ENCODE measurements around the gene ABCA2.

Gene ABCA2, protein sequence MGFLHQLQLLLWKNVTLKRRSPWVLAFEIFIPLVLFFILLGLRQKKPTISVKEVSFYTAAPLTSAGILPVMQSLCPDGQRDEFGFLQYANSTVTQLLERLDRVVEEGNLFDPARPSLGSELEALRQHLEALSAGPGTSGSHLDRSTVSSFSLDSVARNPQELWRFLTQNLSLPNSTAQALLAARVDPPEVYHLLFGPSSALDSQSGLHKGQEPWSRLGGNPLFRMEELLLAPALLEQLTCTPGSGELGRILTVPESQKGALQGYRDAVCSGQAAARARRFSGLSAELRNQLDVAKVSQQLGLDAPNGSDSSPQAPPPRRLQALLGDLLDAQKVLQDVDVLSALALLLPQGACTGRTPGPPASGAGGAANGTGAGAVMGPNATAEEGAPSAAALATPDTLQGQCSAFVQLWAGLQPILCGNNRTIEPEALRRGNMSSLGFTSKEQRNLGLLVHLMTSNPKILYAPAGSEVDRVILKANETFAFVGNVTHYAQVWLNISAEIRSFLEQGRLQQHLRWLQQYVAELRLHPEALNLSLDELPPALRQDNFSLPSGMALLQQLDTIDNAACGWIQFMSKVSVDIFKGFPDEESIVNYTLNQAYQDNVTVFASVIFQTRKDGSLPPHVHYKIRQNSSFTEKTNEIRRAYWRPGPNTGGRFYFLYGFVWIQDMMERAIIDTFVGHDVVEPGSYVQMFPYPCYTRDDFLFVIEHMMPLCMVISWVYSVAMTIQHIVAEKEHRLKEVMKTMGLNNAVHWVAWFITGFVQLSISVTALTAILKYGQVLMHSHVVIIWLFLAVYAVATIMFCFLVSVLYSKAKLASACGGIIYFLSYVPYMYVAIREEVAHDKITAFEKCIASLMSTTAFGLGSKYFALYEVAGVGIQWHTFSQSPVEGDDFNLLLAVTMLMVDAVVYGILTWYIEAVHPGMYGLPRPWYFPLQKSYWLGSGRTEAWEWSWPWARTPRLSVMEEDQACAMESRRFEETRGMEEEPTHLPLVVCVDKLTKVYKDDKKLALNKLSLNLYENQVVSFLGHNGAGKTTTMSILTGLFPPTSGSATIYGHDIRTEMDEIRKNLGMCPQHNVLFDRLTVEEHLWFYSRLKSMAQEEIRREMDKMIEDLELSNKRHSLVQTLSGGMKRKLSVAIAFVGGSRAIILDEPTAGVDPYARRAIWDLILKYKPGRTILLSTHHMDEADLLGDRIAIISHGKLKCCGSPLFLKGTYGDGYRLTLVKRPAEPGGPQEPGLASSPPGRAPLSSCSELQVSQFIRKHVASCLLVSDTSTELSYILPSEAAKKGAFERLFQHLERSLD (N-terminal part only)

DNA sequence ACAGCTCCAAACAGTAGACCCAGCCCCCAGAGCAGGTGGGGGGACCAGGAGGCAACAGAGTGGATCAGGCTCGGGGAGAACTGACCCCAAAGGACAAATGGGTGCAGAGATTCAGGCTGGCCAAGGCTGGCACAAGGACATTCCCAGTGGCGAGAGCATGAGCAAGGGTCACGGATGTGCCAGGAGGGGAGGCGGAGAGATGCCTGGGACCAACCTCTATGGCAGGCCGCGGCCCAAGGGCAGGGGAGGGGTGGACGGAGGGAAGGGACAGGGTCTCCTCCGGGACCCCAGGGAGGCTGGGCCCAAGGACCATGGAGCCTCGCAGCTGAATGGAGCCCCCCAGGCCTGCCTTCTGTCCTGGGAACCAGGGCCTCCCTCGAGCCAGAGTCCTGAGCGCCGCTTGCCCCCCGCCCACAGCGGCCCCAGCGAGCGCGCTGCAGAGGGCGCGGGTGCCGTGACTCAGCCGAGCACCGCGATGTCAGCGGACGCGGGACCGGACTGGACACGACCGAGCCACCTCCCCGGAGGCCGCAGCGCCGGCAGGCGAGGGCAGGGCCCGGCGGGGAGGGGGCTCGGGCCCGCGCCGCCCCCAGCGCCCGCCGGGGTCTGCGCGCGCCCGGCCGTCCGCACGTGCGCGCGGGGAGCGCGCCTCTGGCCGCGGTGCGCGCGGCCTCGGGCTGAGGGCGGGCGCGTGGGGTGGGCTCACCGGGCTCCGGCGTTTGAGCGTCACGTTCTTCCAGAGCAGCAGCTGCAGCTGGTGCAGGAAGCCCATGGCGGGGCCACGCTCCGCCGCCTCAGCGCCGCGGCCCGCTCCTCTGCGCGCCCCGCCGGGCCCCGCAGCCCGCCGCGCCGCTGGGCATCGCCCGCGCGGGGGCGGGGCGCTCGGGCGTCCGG lies at the start of gene ABCA2:
Gene ABCA2, minus strand, starts transcription at position 869 of the 894 bp plus-strand sequence. Its CDS starts 97 bp downstream, at position 772.
- Histone ChIP-seq H3K27ac (ENCODE audit: low read depth, low read length) (no peak within 1 kb of the TSS), H3F3A (ENCODE audit: insufficient read depth) (no peaks in the 10 kb centered on the region), H3K9me3 (ENCODE audit: insufficient read depth, low read length) (no peaks in the 10 kb centered on the region), H3K4me3 (ENCODE audit: insufficient read depth, low read length, poor library complexity, severe bottlenecking) (peak within 1 kb of the TSS; percentile 54), H4K20me1 (ENCODE audit: low read depth, low read length) (no peaks in the 10 kb centered on the region), H2AFZ (ENCODE audit: low read depth, low read length, severe bottlenecking) (peak within 1 kb of the TSS; percentile 59), H3K9ac (ENCODE audit: low read length) (peak within 1 kb of the TSS; percentile 54; the same call in 1 of the 2 replicates), H3K9me2 (replicated peaks; ENCODE audit: insufficient read depth, low read length) (no peaks in the 10 kb centered on the region), H3K27me3 (ENCODE audit: low read length) (no peaks in the 10 kb centered on the region), H3K79me2 (ENCODE audit: insufficient read depth, low read length) (no peaks in the 10 kb centered on the region), H3K4me2 (ENCODE audit: low read depth, low read length, poor library complexity, severe bottlenecking) (peak within 1 kb of the TSS; percentile 85), H3K36me3 (ENCODE audit: low read length) (no peaks in the 10 kb centered on the region)
- TF ChIP-seq, protein P1, sequence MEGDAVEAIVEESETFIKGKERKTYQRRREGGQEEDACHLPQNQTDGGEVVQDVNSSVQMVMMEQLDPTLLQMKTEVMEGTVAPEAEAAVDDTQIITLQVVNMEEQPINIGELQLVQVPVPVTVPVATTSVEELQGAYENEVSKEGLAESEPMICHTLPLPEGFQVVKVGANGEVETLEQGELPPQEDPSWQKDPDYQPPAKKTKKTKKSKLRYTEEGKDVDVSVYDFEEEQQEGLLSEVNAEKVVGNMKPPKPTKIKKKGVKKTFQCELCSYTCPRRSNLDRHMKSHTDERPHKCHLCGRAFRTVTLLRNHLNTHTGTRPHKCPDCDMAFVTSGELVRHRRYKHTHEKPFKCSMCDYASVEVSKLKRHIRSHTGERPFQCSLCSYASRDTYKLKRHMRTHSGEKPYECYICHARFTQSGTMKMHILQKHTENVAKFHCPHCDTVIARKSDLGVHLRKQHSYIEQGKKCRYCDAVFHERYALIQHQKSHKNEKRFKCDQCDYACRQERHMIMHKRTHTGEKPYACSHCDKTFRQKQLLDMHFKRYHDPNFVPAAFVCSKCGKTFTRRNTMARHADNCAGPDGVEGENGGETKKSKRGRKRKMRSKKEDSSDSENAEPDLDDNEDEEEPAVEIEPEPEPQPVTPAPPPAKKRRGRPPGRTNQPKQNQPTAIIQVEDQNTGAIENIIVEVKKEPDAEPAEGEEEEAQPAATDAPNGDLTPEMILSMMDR (IDR thresholded peaks at IDR 0.05; ENCODE audit: insufficient read depth, low read length, poor library complexity, severe bottlenecking), result no peak
- TF ChIP-seq EZH2phosphoT487 (conservative IDR thresholded peaks at IDR 0.05; ENCODE audit: low read length), result no peak

DNA sequence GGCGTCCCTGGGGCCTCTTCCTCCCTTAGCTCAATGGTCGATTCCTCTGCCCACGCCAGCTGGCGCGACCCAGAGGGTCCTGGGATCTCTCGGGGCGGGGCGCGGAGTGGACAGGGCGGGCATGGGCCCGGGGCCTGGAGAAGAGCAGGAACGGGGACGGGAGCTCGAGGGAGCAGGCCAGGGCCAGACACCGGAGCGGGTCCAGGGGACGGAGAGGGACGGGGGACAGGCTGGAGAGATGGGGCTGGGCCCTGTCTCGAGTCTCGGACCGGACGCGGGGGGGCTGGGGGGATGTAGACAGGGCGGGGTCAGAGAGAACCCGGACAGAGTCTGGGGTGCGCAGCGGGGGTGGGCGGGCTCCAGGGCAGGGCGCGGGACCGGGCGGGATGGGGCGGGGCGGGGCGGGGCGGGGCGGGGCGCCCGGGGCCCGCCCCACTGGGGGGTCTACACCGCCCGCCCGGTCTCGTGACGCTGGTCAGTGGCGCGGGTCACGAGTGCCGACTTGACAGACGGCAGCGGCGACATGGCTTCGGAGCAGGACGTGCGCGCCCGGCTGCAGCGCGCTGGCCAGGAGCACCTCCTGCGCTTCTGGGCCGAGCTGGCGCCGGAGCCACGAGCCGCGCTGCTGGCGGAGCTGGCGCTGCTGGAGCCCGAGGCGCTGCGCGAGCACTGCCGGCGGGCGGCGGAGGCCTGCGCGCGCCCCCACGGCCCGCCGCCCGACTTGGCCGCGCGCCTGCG lies 49.1 kb upstream of the ABCA2 start, which contains the start of gene UAP1L1:
Gene UAP1L1, plus strand, starts transcription at position 508 of the 738 bp plus-strand sequence. Its CDS starts 16 bp downstream, at position 524.
- Histone ChIP-seq H4K20me1 (ENCODE audit: low read depth, low read length) (no peaks in the 10 kb centered on the region), H3K79me2 (ENCODE audit: insufficient read depth, low read length) (peaks cover 11% of the 10 kb centered on the region; the same call in 1 of the 2 replicates), H3K36me3 (ENCODE audit: low read length) (no peaks in the 10 kb centered on the region), H3K4me3 (ENCODE audit: insufficient read depth, low read length, poor library complexity, severe bottlenecking) (peak within 1 kb of the TSS; percentile 89), H3K9me3 (ENCODE audit: insufficient read depth, low read length) (no peaks in the 10 kb centered on the region), H3K27ac (ENCODE audit: low read depth, low read length) (peak within 1 kb of the TSS; percentile 44; the same call in 1 of the 2 replicates), H3K4me2 (ENCODE audit: low read depth, low read length, poor library complexity, severe bottlenecking) (peak within 1 kb of the TSS; percentile 72), H3K9ac (ENCODE audit: low read length) (peak within 1 kb of the TSS; percentile 83), H3K27me3 (ENCODE audit: low read length) (no peaks in the 10 kb centered on the region), H2AFZ (ENCODE audit: low read depth, low read length, severe bottlenecking) (peak within 1 kb of the TSS; percentile 94), H3K9me2 (replicated peaks; ENCODE audit: insufficient read depth, low read length) (no peaks in the 10 kb centered on the region), H3F3A (ENCODE audit: insufficient read depth) (peaks cover 14% of the 10 kb centered on the region; the same call in 1 of the 2 replicates)
- no peak for TF ChIP-seq EZH2phosphoT487 (conservative IDR thresholded peaks at IDR 0.05; ENCODE audit: low read length)
- TF ChIP-seq, protein P1 (IDR thresholded peaks at IDR 0.05; ENCODE audit: insufficient read depth, low read length, poor library complexity, severe bottlenecking), result no peak
